Spleen (tissue), 11 donors: ENCODE results near the gene SV2C. TPM values are rescaled to one million over a fixed set of nuclear protein-coding genes. Genes with fewer than 3 reads are reported as not detected.

Experiments used
- DNase-seq: peaks from one replicate; pipeline ENCODE4 v3.0.0-alpha.2; 2020
- H3K27ac ChIP-seq, 8 donors: fragments of 200-600 bp; sonication (generic) in 7 of 8; 1 replicate in 4 of 8; 2 replicates in 4 of 8; pipeline versions ENCODE4 v1.5.0 to v1.8.0; 2016 to 2021; ENCODE audit warnings: inconsistent platforms in 4 of 8, mild to moderate bottlenecking in 4 of 8, moderate library complexity in 1 of 8
- H3K27me3 ChIP-seq, 7 donors: fragments of 200-600 bp; sonication (generic) in 6 of 7; replicated peaks in 1 of 7; 1 replicate in 4 of 7; 2 replicates in 3 of 7; pipeline versions ENCODE4 v1.5.0 to v1.8.0; 2016 to 2021; ENCODE audit warnings: inconsistent platforms in 3 of 7, mild to moderate bottlenecking in 1 of 7
- H3K36me3 ChIP-seq, 6 donors: fragments of 200-600 bp; sonication (generic) in 5 of 6; 1 replicate in 4 of 6; 2 replicates in 2 of 6; pipeline versions ENCODE4 v1.5.0 to v1.8.0; 2016 to 2021; ENCODE audit warnings: inconsistent platforms in 2 of 6
- H3K4me1 ChIP-seq, 6 donors: fragments of 200-600 bp; sonication (generic) in 5 of 6; 1 replicate in 3 of 6; 2 replicates in 3 of 6; pipeline versions ENCODE4 v1.5.0 to v1.8.0; 2016 to 2021; ENCODE audit warnings: inconsistent platforms in 3 of 6
- H3K4me3 ChIP-seq, 8 donors: fragments of 200-600 bp; sonication (generic) in 7 of 8; 1 replicate in 4 of 8; 2 replicates in 4 of 8; pipeline versions ENCODE4 v1.5.0 to v1.8.0; 2016 to 2021; ENCODE audit warnings: inconsistent platforms in 4 of 8, mild to moderate bottlenecking in 4 of 8, moderate library complexity in 2 of 8
- H3K9me3 ChIP-seq, 8 donors: fragments of 200-600 bp; sonication (generic) in 7 of 8; 1 replicate in 4 of 8; 2 replicates in 4 of 8; pipeline versions ENCODE4 v1.5.0 to v1.8.0; 2016 to 2021; ENCODE audit warnings: inconsistent platforms in 4 of 8
- POLR2A ChIP-seq, 3 donors: fragments of 450-650 bp; IDR thresholded peaks; one replicate each; pipeline ENCODE4 v1.5.1; 2017; ENCODE audit warnings: antibody characterized with exemption in 3 of 3, mild to moderate bottlenecking in 1 of 3
- POLR2AphosphoS5 ChIP-seq, 3 donors: sonication (generic); formaldehyde crosslinking; IDR thresholded peaks; one replicate each; pipeline ENCODE4 v1.5.1; 2017; ENCODE audit warnings: antibody characterized with exemption in 3 of 3
- WGBS, 5 donors: extraction: QIAGEN DNeasy Blood & Tissue Kit in 3 of 5; methylation state at CpG; one replicate each; pipeline versions ENCODE4 v1.1.5 to v1.1.7; 2013 to 2018; 5-methylcytosine and 5-hydroxymethylcytosine counted together
- intact Hi-C: fragments of 100-400 bp; cut with DNase I; formaldehyde crosslinking; loops from one replicate; pipeline ENCODE4 v1.15.0; 2023; ENCODE audit warnings: low total_unique reads
- polyA plus RNA-seq, 3 donors: library from polyadenylated mRNA; stranded (reverse); fragments of 200-250 nt; gene quantifications; one replicate each; pipeline ENCODE4 v1.2.1, GENCODE V29; 2013
- total RNA-seq, 7 donors: library from RNA; depleted of rRNA in 3 of 7; stranded (reverse); fragments of >200 nt in 3 of 7; fragmentation: NEBNext Ultra II Directional in 4 of 7; extraction: Animal tissue kit (Norgen Biotek cat#: 25700) in 4 of 7; gene quantifications; one replicate each; pipeline versions ENCODE4 v1.1.0 to v1.2.1, GENCODE V29; 2016 to 2021
- TF ChIP-seq, protein P1 (sequence below), 11 experiments: fragments of 200-600 bp in 7 of 11; fragments of 450-650 bp in 4 of 11; sonication (generic) in 4 of 11; IDR thresholded peaks in 8 of 11; conservative IDR thresholded peaks in 3 of 11; 1 replicate in 7 of 11; 2 replicates in 4 of 11; pipeline versions ENCODE4 v1.4.0 to v1.8.0; 2016 to 2021; ENCODE audit warnings: antibody characterized with exemption in 11 of 11, inconsistent platforms in 4 of 11, mild to moderate bottlenecking in 1 of 11
- donor health status: healthy with polysubstance abuse.
- donor health status: DM: no; HTN: no; CAD: no; lungs with moderate emphysema.
- donor health status: DM: no; HTN: no; CAD: no.
- donor health status: Bipolar disorder and iron deficiency.
- donor health status: healthy.
- donor health status: DM: no; HTN: no; CAD: no.
- donor health status: DM: yes; HTN: yes; CAD: no.

SV2C gene
- total and polyA plus RNA-seq, 10 donors = 0.02 to 0.43 (median 0.11) TPM

DNA sequence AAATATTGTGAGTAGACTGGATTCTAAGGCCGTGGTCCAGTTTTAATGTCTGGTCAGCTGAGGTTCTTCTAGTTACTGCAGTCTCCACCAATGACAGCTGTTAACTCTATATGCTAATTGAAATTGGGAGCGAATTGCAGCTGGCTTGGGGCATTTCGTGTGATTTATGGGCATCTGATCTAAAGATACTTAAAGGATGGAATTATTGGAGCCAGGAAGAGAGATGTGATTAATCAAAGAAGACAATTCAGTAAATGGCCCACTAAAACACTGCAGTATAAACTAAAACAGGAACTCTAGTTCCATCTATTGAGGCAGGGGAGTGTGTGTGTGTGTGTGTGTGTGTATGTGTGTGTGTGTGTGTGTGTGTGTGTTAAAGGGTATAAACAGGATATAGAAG is 162.4 kb downstream of the SV2C start:
- no peak for DNase-seq
- no peak overlapping the region for H3K27ac ChIP-seq
- peaks cover 0 to 3% (median 0%) of the 10 kb centered on the region in 7 donors for H3K27me3 ChIP-seq
- no peaks in the 10 kb centered on the region for H3K9me3 ChIP-seq
- 62 to 80% (median 68%) methylated on average over 3 of the region's 3 CpGs for WGBS, 5 donors
- intact Hi-C loops = no loop called here
- TF ChIP-seq, protein P1, sequence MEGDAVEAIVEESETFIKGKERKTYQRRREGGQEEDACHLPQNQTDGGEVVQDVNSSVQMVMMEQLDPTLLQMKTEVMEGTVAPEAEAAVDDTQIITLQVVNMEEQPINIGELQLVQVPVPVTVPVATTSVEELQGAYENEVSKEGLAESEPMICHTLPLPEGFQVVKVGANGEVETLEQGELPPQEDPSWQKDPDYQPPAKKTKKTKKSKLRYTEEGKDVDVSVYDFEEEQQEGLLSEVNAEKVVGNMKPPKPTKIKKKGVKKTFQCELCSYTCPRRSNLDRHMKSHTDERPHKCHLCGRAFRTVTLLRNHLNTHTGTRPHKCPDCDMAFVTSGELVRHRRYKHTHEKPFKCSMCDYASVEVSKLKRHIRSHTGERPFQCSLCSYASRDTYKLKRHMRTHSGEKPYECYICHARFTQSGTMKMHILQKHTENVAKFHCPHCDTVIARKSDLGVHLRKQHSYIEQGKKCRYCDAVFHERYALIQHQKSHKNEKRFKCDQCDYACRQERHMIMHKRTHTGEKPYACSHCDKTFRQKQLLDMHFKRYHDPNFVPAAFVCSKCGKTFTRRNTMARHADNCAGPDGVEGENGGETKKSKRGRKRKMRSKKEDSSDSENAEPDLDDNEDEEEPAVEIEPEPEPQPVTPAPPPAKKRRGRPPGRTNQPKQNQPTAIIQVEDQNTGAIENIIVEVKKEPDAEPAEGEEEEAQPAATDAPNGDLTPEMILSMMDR (IDR thresholded peaks at IDR 0.05 in 8 of 11, conservative IDR thresholded peaks at IDR 0.05 in 3 of 11) = no peak
- no peak for TF ChIP-seq POLR2A (IDR thresholded peaks at IDR 0.05)
- TF ChIP-seq POLR2AphosphoS5 (IDR thresholded peaks at IDR 0.05) = no peak
- no peak overlapping the region for H3K4me3 ChIP-seq
- no peaks in the 10 kb centered on the region for H3K4me1 ChIP-seq
- H3K36me3 ChIP-seq = no peaks in the 10 kb centered on the region

DNA sequence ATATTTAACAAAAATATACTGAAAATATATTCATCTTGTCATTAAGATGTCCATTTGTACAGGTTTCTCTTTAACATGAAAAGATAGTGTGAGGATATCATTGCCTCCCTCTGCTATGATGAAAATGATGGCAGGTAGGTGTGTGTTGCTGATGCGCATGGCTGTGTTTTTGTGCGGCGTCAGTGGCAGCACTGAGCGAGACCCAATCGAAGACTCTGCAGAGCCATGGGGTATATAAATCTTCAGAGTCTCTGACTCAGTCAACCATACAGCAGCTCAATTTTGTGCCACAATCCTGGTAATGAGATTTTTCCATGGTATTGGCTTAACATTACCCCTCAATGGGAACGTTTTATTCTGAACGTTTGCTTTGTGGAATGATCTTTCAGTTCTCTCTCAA is 166.4 kb downstream of the SV2C start:
- intact Hi-C loops = loop anchor here (10.0 kb wide), 1 partner anchor 525 kb away; no protein-coding TSS in a partner anchor
- TF ChIP-seq POLR2AphosphoS5 (IDR thresholded peaks at IDR 0.05) (no peak), POLR2A (IDR thresholded peaks at IDR 0.05) (no peak)
- TF ChIP-seq, protein P1 (IDR thresholded peaks at IDR 0.05 in 8 of 11, conservative IDR thresholded peaks at IDR 0.05 in 3 of 11) = no peak
- no peak for DNase-seq
- WGBS, 5 donors = 87 to 93% (median 92%) methylated on average over 7 of the region's 7 CpGs
- Histone ChIP-seq H3K27me3 (no peaks in the 10 kb centered on the region), H3K4me1 (no peaks in the 10 kb centered on the region), H3K4me3 (no peak overlapping the region), H3K36me3 (no peaks in the 10 kb centered on the region), H3K9me3 (no peaks in the 10 kb centered on the region), H3K27ac (no peak overlapping the region)

- Histone ChIP-seq H3K27me3 (peaks cover 0 to 3% (median 0%) of the 10 kb centered on the region in 7 donors), H3K4me3 (no peak overlapping the region), H3K36me3 (no peaks in the 10 kb centered on the region), H3K9me3 (no peaks in the 10 kb centered on the region), H3K27ac (no peak overlapping the region), H3K4me1 (no peaks in the 10 kb centered on the region)
- TF ChIP-seq POLR2AphosphoS5 (IDR thresholded peaks at IDR 0.05) = no peak
- no peak for TF ChIP-seq POLR2A (IDR thresholded peaks at IDR 0.05)
- TF ChIP-seq, protein P1 (IDR thresholded peaks at IDR 0.05 in 8 of 11, conservative IDR thresholded peaks at IDR 0.05 in 3 of 11) = no peak
- no peak for DNase-seq
- intact Hi-C loops = loop anchor here (10.0 kb wide), 1 partner anchor 526 kb away; no protein-coding TSS in a partner anchor
- 70 to 82% (median 74%) methylated on average over 5 of the region's 5 CpGs for WGBS, 5 donors
Observed at GRCh38 chr5:76250463-76250862, 167.3 kb downstream of the SV2C start.

GRCh38 chr5:76251656-76252055 is 168.5 kb downstream of the SV2C start:
- no peak overlapping the region for H3K4me3 ChIP-seq
- H3K36me3 ChIP-seq = no peaks in the 10 kb centered on the region
- no peak for TF ChIP-seq POLR2A (IDR thresholded peaks at IDR 0.05)
- TF ChIP-seq, protein P1 (IDR thresholded peaks at IDR 0.05 in 8 of 11, conservative IDR thresholded peaks at IDR 0.05 in 3 of 11) = no peak
- TF ChIP-seq POLR2AphosphoS5 (IDR thresholded peaks at IDR 0.05) = no peak
- peaks cover 0 to 8% (median 0%) of the 10 kb centered on the region in 7 donors for H3K27me3 ChIP-seq
- peaks cover 0 to 12% (median 8%) of the 10 kb centered on the region in 6 donors for H3K4me1 ChIP-seq
- H3K27ac ChIP-seq = no peak overlapping the region
- DNase-seq = no peak
- no peaks in the 10 kb centered on the region for H3K9me3 ChIP-seq
- 92 to 97% (median 94%) methylated on average over 2 of the region's 2 CpGs for WGBS, 5 donors
- intact Hi-C loops = loop anchor here (10.0 kb wide), 1 partner anchor 527 kb away; no protein-coding TSS in a partner anchor
